GM18502 (cell line): ENCODE data around the gene AJUBA.
A peak's percentile ranks its signal among the peaks of the same experiment; 100 is the strongest.
"Not testable (repeated sequence)": the region's sequence is repeated elsewhere in the genome, so short reads cannot be mapped to it uniquely, and the experiment has no call there.

ENCODE experiments used
- ATAC-seq: cut with Tn5 transposase; IDR thresholded peaks from one replicate; pipeline ENCODE4 v1.9.1; 2021; ENCODE audit warnings: mild to moderate bottlenecking; ENCODE audit not compliant: unreplicated experiment, poor library complexity

Gene AJUBA

GRCh38 chr14:22955702-22956569 lies 26.4 kb downstream of the AJUBA start:
- no peak for ATAC-seq

- no peak for ATAC-seq
Observed at GRCh38 chr14:22952418-22952817, 29.9 kb downstream of the AJUBA start.

GRCh38 chr14:22951795-22952194 lies 30.6 kb downstream of the AJUBA start:
- ATAC-seq = not testable (repeated sequence)

- ATAC-seq = no peak
Observed at GRCh38 chr14:22945642-22946041, 36.7 kb downstream of the AJUBA start.

GRCh38 chr14:22939684-22940083 lies 42.7 kb downstream of the AJUBA start:
- no peak for ATAC-seq

GRCh38 chr14:22935156-22935555 lies 47.2 kb downstream of the AJUBA start:
- no peak for ATAC-seq

GRCh38 chr14:22932146-22932545 lies 50.2 kb downstream of the AJUBA start:
- no peak for ATAC-seq

GRCh38 chr14:22929961-22930364 lies 52.4 kb downstream of the AJUBA start:
- ATAC-seq = no peak

- ATAC-seq = peak; percentile 93
Observed at GRCh38 chr14:22929104-22929960, 53.0 kb downstream of the AJUBA start, which contains the start of gene PRMT5. Gene PRMT5, minus strand, starts transcription at chr14:22929376. Its CDS starts 15 bp downstream, at chr14:22929361.

GRCh38 chr14:22928237-22929103 lies 53.9 kb downstream of the AJUBA start:
- no peak for ATAC-seq

GRCh38 chr14:22926316-22926715 lies 56.0 kb downstream of the AJUBA start:
- no peak for ATAC-seq

- ATAC-seq = no peak
Observed at GRCh38 chr14:22925513-22925912, 56.8 kb downstream of the AJUBA start.

GRCh38 chr14:22923746-22924145 lies 58.6 kb downstream of the AJUBA start:
- ATAC-seq = no peak

GRCh38 chr14:22922294-22922693 lies 60.1 kb downstream of the AJUBA start:
- no peak for ATAC-seq
